Activated CD8-positive, alpha-beta T cell treated with anti-CD3 and anti-CD28 coated beads, Interleukin-2, amount 10 ng/mL, durations not matched to agents 7 days and 5 days (primary cell): ENCODE results near the gene RGS19. TPM values are rescaled to one million over a fixed set of nuclear protein-coding genes. Genes with fewer than 3 reads are reported as not detected.
"Not testable (repeated sequence)": the region's sequence is repeated elsewhere in the genome, so short reads cannot be mapped to it uniquely, and the experiment has no call there.

Source experiments
- ATAC-seq: fragments of 150-1000 bp; cut with Tn5 transposase; one replicate; pipeline ENCODE4 v1.10.0; 2021; ENCODE audit warnings: moderate library complexity
- CTCF ChIA-PET: fragments of 350-600 bp; sonication (Branson Sonifier 250); formaldehyde crosslinking; loops from one replicate; lab custom pipeline; 2021; ENCODE audit warnings: antibody characterized with exemption; lab: Charles Lee
- POLR2A ChIA-PET: fragments of 350-600 bp; sonication (Branson Sonifier 250); formaldehyde crosslinking; loops from one replicate; lab custom pipeline; 2021; ENCODE audit warnings: antibody characterized with exemption; lab: Charles Lee
- DNase-seq: peaks from one replicate; pipeline ENCODE4 v3.0.0-alpha.2; 2020
- H3K27ac Mint-ChIP-seq: one replicate; pipeline ENCODE4 v1.8.0; 2021; ENCODE audit warnings: mild to moderate bottlenecking, mixed read lengths
- H3K27me3 Mint-ChIP-seq: one replicate; pipeline ENCODE4 v1.8.0; 2021; ENCODE audit warnings: low read depth, mixed read lengths
- H3K36me3 Mint-ChIP-seq: one replicate; pipeline ENCODE4 v1.8.0; 2021; ENCODE audit warnings: low read depth, mixed read lengths
- H3K4me1 Mint-ChIP-seq: one replicate; pipeline ENCODE4 v1.8.0; 2021; ENCODE audit warnings: low read depth, mixed read lengths
- H3K4me3 Mint-ChIP-seq: one replicate; pipeline ENCODE4 v1.8.0; 2021; ENCODE audit warnings: mild to moderate bottlenecking, mixed read lengths
- H3K9me3 Mint-ChIP-seq: one replicate; pipeline ENCODE4 v1.8.0; 2022; ENCODE audit warnings: mixed read lengths; ENCODE audit not compliant: insufficient read depth
- total RNA-seq, 2 experiments: library from RNA; stranded (reverse); gene quantifications; one replicate each; pipeline ENCODE4 v1.2.3, GENCODE V29; 2021

Gene RGS19, protein sequence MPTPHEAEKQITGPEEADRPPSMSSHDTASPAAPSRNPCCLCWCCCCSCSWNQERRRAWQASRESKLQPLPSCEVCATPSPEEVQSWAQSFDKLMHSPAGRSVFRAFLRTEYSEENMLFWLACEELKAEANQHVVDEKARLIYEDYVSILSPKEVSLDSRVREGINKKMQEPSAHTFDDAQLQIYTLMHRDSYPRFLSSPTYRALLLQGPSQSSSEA
- total RNA-seq = 100 to 1,000 TPM; 130 to 135 TPM

DNA sequence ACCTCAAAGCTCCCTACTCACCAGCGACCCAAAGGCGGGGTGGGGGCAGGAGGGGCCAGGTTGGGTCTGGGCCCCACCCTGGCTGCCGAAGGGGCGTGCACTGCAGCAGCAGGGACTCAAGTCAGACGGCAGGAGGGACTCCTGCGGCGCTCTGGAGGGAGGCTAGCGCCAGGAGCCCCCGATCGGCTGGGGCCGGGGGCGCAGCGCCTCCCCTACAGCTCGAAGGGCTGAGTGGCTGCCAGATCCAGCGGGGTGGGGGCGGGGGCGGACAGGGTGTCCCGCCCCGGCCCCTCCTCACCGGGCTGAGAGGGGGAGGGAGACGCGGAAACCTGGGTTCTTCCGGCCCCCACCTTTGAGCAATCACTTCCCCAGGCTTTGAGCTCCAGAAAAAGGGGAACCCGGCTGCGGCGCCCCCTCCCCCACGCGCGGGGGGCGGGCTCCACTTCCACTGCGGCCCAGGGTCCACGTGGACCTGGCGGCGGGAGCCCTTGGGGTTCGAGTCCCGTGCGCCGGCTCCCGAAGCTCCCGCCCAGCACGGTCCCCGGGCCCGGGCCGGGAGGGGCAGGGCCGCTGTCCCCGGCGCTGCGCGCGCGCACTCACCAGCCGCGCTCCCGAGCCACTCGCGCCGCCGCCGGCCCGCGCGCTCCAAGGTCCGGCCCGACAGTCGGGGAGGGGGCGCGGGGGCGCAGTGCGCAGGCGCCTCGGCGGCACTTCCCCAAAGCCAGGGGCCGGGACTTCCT is at the start of gene RGS19:
RGS19 (minus strand) TSS at position 246 of the 740 bp plus-strand sequence. CDS start 2,632 bp downstream, outside the sequence.
- Mint-ChIP-seq H3K9me3 (no peaks in the 10 kb centered on the region), H3K27ac (peak within 1 kb of the TSS; percentile 93), H3K36me3 (peaks cover 34% of the 10 kb centered on the region), H3K4me1 (peaks cover 54% of the 10 kb centered on the region), H3K4me3 (peak within 1 kb of the TSS; percentile 96), H3K27me3 (peaks cover 3% of the 10 kb centered on the region)
- ChIA-PET CTCF (interaction anchor here (0.7 to 2.8 kb wide), 13 partner anchors 10 to 542 kb away, joined by 3 to 20 read pairs (median 3); partner anchors contain the start of genes PRPF6 and TPD52L2), POLR2A (interaction anchor here (0.7 to 1.1 kb wide), 6 partner anchors 13 to 558 kb away, joined by 3 to 5 read pairs (median 4); partner anchors contain the start of gene TPD52L2)
- DNase-seq (peak; percentile 86), ATAC-seq (peak; percentile 41)

DNA sequence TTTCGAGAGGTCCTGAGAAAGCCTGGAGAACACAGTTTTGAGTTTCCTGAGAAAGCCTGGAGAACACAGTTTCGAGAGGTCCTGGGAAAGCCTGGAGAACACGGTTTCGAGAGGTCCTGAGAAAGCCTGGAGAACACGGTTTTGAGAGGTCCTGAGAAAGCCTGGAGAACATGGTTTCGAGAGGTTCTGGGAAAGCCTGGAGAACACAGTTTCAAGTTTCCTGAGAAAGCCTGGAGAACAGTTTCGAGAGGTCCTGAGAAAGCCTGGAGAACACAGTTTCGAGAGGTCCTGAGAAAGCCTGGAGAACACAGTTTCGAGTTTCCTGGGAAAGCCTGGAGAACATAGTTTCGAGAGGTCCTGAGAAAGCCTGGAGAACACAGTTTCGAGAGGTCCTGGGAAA is 44.2 kb upstream of the RGS19 start:
- peaks cover 10% of the 10 kb centered on the region for H3K4me1 Mint-ChIP-seq
- POLR2A ChIA-PET, CTCF ChIA-PET, H3K9me3 Mint-ChIP-seq, H3K27ac Mint-ChIP-seq, ATAC-seq, H3K4me3 Mint-ChIP-seq, H3K36me3 Mint-ChIP-seq, DNase-seq: not testable (repeated sequence)
- peaks cover 18% of the 10 kb centered on the region for H3K27me3 Mint-ChIP-seq

DNA sequence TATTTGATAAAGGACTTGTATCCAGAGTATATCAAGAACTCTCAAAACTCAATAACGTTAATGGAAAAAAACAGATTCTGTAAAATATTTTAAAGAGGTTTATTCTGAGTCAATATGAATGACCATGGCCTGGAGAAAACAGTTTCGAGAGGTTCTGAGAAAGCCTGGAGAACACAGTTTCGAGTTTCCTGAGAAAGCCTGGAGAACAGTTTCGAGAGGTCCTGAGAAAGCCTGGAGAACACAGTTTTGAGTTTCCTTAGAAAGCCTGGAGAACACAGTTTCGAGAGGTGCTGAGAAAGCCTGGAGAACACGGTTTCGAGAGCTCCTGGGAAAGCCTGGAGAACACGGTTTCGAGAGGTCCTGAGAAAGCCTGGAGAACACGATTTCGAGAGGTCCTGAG is 43.6 kb upstream of the RGS19 start:
- H3K36me3 Mint-ChIP-seq, H3K4me3 Mint-ChIP-seq, POLR2A ChIA-PET, DNase-seq, H3K27ac Mint-ChIP-seq, ATAC-seq, H3K9me3 Mint-ChIP-seq, CTCF ChIA-PET: not testable (repeated sequence)
- H3K4me1 Mint-ChIP-seq = peaks cover 10% of the 10 kb centered on the region
- peaks cover 16% of the 10 kb centered on the region for H3K27me3 Mint-ChIP-seq

DNA sequence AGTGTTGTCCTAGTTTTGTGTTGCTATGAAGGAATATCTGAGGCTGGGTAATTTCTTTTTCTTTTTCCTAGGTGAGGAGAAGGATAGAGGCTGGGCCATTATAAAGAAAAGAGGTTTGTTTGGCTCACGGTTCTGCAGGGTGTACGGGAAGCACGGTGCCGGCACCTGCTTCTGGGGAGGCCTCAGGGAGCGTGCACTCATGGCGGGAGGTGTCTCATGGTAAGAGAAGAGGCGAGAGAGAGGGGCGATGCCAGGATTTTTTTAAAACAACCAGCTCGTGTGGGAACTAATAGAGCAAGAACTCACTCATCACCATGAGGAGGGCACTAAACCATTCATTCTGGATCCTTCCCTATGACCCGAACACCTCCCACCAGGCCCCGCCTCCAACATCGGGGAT is 42.3 kb upstream of the RGS19 start:
- H3K4me1 Mint-ChIP-seq = peaks cover 10% of the 10 kb centered on the region
- DNase-seq (no peak), ATAC-seq (no peak)
- H3K27me3 Mint-ChIP-seq = peaks cover 16% of the 10 kb centered on the region
- POLR2A ChIA-PET = no interaction called here
- H3K9me3 Mint-ChIP-seq = no peaks in the 10 kb centered on the region
- H3K27ac Mint-ChIP-seq = no peak overlapping the region
- CTCF ChIA-PET = interaction anchor here (0.9 to 4.3 kb wide), 10 partner anchors 38 to 583 kb away, joined by 3 to 48 read pairs (median 5); partner anchors contain the start of genes LKAAEAR1, OPRL1, RGS19 and RTEL1
- no peak overlapping the region for H3K4me3 Mint-ChIP-seq
- H3K36me3 Mint-ChIP-seq = no peaks in the 10 kb centered on the region

DNA sequence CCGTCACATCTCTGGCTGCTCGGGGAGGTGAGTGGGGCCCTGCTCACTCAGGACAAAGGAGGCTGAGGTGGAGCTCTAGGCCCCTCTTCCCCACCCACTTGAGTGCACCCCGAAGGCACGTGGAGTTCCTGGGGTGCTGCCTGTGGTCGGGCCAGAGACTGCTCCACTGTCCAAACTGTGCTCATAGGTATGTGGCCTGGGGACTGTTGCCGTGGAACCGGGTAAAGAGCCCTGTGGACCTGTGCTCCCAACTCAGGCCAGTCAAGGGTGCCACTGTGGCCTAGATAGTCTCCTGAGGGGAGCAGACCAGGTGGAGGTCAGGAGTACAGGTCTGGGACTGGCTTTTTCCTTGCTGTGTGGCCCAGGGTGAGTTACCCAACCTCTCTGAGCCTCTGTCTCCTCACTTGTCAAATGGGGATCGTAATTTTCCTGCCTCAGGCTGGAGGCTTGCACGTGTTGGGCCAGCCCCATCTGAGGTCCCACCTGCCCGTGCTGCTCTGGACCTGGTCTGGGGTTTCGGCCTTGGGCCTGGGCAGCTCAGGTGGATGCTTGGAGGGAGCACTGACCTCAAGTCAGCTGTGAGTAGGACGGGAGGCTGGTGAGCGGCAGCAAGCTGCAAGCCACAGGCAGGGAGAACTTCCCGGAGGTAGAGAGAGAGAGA is 40.5 kb upstream of the RGS19 start:
- DNase-seq (no peak), ATAC-seq (peak; percentile 39)
- CTCF ChIA-PET = interaction anchor here (0.7 to 4.3 kb wide), 14 partner anchors 16 to 582 kb away, joined by 3 to 48 read pairs (median 4); partner anchors contain the start of genes LKAAEAR1, OPRL1, PRPF6 and RGS19
- Mint-ChIP-seq H3K4me3 (peak overlapping the region; percentile 63), H3K27ac (peak overlapping the region; percentile 87), H3K4me1 (peaks cover 10% of the 10 kb centered on the region), H3K27me3 (peaks cover 14% of the 10 kb centered on the region), H3K36me3 (no peaks in the 10 kb centered on the region), H3K9me3 (no peaks in the 10 kb centered on the region)
- POLR2A ChIA-PET = no interaction called here

DNA sequence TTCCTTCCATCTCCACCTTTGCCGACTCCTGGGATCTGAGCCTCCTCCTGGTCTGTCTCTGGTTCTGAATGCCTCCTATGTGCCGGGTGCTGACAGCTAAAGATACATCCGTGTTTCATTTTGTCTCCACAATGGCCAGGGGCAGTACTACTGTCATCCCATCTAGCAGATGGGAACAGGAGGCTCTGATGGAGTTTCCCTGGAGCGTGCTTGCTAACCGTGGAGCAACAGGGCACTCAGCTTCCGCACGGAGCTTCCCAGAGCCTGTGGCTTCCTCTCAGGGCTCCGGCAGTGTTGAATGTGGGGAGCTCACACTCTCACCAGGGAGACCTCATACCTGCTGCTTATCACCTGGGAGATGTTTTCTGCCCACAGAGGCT is 40.0 kb upstream of the RGS19 start:
- Mint-ChIP-seq H3K4me3 (no peak overlapping the region), H3K27ac (no peak overlapping the region), H3K27me3 (peaks cover 14% of the 10 kb centered on the region), H3K36me3 (no peaks in the 10 kb centered on the region), H3K4me1 (peaks cover 10% of the 10 kb centered on the region), H3K9me3 (no peaks in the 10 kb centered on the region)
- POLR2A ChIA-PET = no interaction called here
- ATAC-seq (no peak), DNase-seq (no peak)
- CTCF ChIA-PET = interaction anchor here (0.7 to 4.3 kb wide), 8 partner anchors 15 to 581 kb away, joined by 3 to 48 read pairs (median 6); partner anchors contain the start of genes LKAAEAR1 and PRPF6

DNA sequence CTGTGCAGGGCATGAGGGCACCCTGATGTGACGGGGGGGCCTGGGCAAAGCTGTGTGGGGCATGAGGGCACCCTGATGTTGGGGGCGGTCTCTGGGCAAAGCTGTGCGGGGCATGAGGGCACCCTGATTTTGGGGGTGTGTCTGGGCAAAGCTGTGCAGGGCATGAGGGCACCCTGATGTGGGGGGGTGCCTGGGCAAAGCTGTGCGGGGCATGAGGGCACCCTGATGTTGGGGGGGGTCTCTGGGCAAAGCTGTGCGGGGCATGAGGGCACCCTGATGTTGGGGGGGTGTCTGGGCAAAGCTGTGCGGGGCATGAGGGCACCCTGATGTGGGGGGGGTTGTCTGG is 38.1 kb upstream of the RGS19 start:
- H3K9me3 Mint-ChIP-seq, ATAC-seq, H3K27ac Mint-ChIP-seq, CTCF ChIA-PET, H3K4me3 Mint-ChIP-seq, H3K27me3 Mint-ChIP-seq, DNase-seq, POLR2A ChIA-PET, H3K36me3 Mint-ChIP-seq: not testable (repeated sequence)
- peaks cover 10% of the 10 kb centered on the region for H3K4me1 Mint-ChIP-seq

DNA sequence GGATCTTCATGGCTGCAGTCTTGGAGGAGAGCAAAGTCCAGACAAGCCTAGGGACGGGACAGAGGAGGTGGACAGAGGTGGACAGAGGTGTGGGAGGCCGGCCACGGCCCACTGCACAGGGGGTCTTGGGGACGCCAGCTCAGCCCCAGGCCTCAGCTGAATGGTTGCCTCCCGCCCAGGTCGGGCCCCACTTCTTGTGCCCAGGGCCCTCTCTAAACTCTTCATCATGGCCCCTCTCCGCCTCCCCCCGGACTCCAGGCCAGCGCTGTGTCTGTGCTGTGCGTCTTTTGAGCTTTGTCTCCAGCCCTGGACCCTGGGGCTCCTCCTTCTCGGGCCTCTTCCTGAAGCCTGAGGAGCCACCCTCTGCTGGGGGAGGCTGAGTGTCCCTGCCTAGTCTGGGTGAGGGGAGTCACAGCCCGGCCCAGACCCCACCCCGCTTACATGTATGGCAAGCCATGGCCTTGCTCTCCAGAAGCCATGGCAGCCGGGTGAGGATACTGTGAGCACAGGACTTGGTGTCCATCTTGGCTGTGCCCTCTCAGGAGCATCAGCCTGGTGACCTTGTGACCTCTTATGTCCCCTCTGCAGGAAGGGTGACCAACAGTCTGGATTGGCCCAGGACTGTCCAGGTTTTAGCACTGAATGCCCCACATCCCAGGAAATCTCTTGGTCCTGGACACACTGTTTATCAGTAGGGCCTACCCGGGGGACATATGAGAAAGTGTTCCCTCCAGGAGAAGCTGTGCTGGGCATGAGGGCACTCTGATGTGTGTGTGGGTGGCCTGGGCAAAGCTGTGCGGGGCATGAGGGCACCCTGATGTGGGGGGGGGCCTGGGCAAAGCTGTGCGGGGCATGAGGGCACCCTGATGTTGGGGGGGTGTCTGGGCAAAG is 37.5 kb upstream of the RGS19 start:
- H3K4me3 Mint-ChIP-seq = no peak overlapping the region
- peaks cover 5% of the 10 kb centered on the region for H3K27me3 Mint-ChIP-seq
- DNase-seq (no peak), ATAC-seq (no peak)
- ChIA-PET POLR2A (no interaction called here), CTCF (no interaction called here)
- H3K9me3 Mint-ChIP-seq = no peaks in the 10 kb centered on the region
- peaks cover 10% of the 10 kb centered on the region for H3K4me1 Mint-ChIP-seq
- no peak overlapping the region for H3K27ac Mint-ChIP-seq
- H3K36me3 Mint-ChIP-seq = no peaks in the 10 kb centered on the region

DNA sequence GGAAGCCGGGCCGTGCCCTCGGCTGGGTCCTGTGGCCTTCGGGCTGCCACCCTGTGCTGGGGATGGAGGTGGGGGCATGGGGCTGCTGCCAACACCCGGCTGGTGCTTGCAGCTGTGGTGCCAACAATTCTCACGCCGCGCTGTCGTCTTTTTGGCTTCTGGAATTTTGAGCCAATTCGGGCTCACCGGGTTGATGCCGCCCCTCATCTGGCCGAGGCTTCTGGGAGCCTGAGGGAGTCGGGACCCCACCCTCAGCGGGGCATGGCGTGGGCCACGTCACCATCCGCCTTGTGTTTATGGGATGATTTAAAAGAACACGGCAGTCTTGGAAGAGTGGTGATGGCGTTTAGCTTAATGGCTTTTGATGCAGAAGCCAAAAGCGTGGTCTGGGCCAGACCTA is 36.7 kb upstream of the RGS19 start:
- H3K4me3 Mint-ChIP-seq = no peak overlapping the region
- H3K4me1 Mint-ChIP-seq = peaks cover 10% of the 10 kb centered on the region
- ATAC-seq = no peak
- ChIA-PET POLR2A (no interaction called here), CTCF (no interaction called here)
- H3K36me3 Mint-ChIP-seq = no peaks in the 10 kb centered on the region
- H3K9me3 Mint-ChIP-seq = no peaks in the 10 kb centered on the region
- no peak for DNase-seq
- H3K27me3 Mint-ChIP-seq = no peaks in the 10 kb centered on the region
- no peak overlapping the region for H3K27ac Mint-ChIP-seq

DNA sequence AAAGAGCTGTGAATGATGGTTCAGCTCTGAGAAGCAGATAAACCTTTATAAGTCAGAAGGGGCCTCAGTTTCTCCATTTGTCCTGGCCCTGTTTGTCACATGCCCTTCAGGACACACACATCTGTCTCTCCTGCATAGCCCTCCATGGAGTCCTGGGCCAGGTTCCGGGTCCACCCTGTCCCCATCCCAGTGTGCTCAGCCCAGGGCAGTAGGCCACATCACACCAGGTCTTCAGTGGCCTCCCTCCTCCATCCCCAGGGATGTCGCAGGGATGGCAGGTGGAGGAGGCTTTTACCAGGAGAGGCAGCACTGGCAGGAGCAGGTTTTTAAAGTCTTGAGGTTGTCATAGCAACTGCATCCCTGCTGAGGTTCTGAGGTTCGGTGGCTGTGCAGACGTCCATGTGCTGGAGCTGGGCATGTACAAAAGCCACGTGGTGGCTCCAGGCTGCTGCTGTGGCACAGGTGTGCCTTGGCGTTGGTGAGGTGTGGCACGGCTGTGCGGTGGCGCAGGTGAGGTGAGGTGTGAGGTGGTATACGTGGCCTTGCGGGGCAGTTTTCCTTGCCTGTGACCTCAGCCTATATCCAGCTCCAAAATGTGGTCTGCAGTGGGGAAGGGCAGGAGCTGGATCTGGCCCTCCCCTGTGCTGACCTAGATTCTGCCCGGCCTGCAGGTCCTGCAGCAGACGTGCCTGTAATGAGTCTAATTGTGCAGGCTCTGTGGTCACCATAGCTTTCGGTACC is 36.0 kb upstream of the RGS19 start:
- no peak overlapping the region for H3K27ac Mint-ChIP-seq
- H3K36me3 Mint-ChIP-seq = no peaks in the 10 kb centered on the region
- ChIA-PET CTCF (no interaction called here), POLR2A (interaction anchor here (0.6 kb wide), 1 partner anchor 71 kb away, joined by 3 read pairs; no protein-coding TSS in a partner anchor)
- H3K27me3 Mint-ChIP-seq = no peaks in the 10 kb centered on the region
- no peaks in the 10 kb centered on the region for H3K9me3 Mint-ChIP-seq
- DNase-seq (peak; percentile 13), ATAC-seq (no peak)
- no peak overlapping the region for H3K4me3 Mint-ChIP-seq
- peaks cover 8% of the 10 kb centered on the region for H3K4me1 Mint-ChIP-seq
